Adrenal gland (tissue), 5 donors: ENCODE data around the gene CKS2.

ENCODE experiments used
- POLR2A ChIP-seq, 2 donors: fragments of 450-650 bp; IDR thresholded peaks; one replicate each; pipeline ENCODE4 v1.6.1; 2017; ENCODE audit warnings: antibody characterized with exemption in 2 of 2, mild to moderate bottlenecking in 2 of 2, moderate library complexity in 1 of 2
- TF ChIP-seq, protein P1 (sequence below), 6 experiments: fragments of 450-650 bp in 4 of 6; fragments of 200-600 bp in 2 of 6; sonication (generic) in 1 of 6; IDR thresholded peaks; 1 replicate in 5 of 6; 2 replicates in 1 of 6; pipeline versions ENCODE4 v1.5.1 to v1.8.0; 2016 to 2021; ENCODE audit warnings: antibody characterized with exemption in 6 of 6, mild to moderate bottlenecking in 2 of 6, moderate library complexity in 1 of 6
- donor health status: DM: no; HTN: no; CAD: no.

DNA sequence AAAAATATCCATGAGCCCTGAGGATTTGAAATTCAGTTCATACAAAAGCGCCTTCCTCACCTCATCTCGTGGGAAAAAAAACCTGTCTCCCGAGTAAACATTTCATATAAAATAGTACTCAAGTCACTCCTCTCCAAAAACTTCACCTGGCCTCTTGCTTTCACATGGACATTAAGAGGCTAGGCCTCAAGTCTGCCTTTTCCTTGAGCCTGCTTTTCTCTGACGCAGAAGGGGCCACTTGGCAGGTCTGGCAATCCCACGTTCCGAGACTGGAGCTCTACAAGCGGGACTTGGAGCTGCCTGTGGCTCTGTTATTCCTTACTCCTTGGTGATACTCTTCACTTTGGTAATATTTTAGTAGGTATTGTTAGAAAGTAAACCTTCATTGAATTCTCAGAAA is 26.9 kb upstream of the CKS2 start:
- TF ChIP-seq, protein P1, sequence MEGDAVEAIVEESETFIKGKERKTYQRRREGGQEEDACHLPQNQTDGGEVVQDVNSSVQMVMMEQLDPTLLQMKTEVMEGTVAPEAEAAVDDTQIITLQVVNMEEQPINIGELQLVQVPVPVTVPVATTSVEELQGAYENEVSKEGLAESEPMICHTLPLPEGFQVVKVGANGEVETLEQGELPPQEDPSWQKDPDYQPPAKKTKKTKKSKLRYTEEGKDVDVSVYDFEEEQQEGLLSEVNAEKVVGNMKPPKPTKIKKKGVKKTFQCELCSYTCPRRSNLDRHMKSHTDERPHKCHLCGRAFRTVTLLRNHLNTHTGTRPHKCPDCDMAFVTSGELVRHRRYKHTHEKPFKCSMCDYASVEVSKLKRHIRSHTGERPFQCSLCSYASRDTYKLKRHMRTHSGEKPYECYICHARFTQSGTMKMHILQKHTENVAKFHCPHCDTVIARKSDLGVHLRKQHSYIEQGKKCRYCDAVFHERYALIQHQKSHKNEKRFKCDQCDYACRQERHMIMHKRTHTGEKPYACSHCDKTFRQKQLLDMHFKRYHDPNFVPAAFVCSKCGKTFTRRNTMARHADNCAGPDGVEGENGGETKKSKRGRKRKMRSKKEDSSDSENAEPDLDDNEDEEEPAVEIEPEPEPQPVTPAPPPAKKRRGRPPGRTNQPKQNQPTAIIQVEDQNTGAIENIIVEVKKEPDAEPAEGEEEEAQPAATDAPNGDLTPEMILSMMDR (IDR thresholded peaks at IDR 0.05) = no peak
- no peak for TF ChIP-seq POLR2A (IDR thresholded peaks at IDR 0.05)
